Activated CD4-positive, CD25-positive, alpha-beta regulatory T cell treated with anti-CD3 and anti-CD28 coated beads, Interleukin-2, amount 50 U/mL, for 24 hours (primary cell): ENCODE results near the gene TBC1D3H.
"Not testable (repeated sequence)": the region's sequence is repeated elsewhere in the genome, so short reads cannot be mapped to it uniquely, and the experiment has no call there.

Source experiments
- ATAC-seq, 2 donors: fragments of 150-1000 bp; cut with Tn5 transposase; one replicate each; pipeline ENCODE4 v1.10.0; 2021; ENCODE audit warnings: mild to moderate bottlenecking in 1 of 2, moderate library complexity in 1 of 2

Gene TBC1D3H

DNA sequence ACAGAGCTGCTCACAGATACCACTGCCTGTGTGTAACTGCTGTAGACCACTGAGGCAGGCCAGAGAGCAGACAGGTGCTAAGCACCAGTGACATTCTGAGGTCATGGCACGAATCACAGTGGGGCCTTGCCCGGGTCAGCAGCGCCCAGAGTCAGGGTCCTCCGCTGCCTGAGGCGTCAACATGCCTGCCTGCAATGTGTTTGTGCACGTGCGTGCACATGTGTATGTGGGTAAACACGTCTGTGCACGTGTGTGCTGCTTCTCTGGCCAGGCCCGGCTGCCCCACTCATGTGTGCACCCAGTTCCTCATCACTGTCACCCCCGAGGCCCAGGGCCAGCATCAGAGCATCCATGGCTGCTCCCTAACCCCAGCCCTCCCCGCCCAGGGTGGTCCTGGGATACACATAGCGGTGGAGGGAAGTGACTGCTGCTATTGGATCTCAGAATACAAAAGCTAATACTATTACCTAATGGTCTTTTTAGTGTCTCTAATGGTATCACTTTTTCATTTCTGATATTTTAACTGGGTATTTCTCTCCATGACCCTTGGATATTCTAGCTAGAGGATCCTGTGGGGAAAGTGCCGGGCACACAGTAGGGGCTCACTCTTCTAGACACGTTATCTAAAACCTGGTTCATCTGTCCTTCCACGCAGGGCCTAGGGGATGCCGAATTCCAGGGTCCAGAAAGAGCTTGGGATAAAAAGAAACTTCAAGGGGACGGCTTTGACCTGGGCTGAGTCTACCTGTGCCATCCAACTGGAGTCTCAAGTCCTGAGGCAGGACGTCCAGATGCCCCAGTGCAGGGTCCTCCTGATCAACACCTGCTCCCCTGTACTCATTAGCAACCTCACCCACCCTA is at the start of gene TBC1D3H:
Gene TBC1D3H, minus strand, starts transcription at position 51 of the 861 bp plus-strand sequence. CDS start 1,540 bp downstream, outside the sequence.
- not testable (repeated sequence) for ATAC-seq

DNA sequence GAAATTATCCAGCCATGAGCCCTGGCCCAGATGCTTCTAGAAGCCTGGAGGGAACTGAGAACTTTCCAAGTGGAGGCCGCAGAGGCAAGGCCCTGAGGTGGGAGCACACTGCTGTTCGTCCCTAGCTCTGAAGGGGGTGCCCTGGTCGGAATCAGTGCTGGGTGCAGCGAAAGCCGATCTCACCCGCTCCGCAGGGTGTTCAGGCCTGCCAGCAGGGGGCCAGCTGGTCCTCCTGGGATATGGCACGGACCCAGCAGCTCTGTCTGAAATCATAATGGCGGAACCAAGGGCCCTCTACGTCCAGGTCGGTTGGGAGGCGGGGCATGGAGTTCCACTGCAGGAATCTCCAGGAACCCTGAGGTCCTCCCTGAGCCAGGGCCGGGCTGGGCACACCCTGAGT is 40.7 kb upstream of the TBC1D3H start:
- ATAC-seq, result not testable (repeated sequence)

DNA sequence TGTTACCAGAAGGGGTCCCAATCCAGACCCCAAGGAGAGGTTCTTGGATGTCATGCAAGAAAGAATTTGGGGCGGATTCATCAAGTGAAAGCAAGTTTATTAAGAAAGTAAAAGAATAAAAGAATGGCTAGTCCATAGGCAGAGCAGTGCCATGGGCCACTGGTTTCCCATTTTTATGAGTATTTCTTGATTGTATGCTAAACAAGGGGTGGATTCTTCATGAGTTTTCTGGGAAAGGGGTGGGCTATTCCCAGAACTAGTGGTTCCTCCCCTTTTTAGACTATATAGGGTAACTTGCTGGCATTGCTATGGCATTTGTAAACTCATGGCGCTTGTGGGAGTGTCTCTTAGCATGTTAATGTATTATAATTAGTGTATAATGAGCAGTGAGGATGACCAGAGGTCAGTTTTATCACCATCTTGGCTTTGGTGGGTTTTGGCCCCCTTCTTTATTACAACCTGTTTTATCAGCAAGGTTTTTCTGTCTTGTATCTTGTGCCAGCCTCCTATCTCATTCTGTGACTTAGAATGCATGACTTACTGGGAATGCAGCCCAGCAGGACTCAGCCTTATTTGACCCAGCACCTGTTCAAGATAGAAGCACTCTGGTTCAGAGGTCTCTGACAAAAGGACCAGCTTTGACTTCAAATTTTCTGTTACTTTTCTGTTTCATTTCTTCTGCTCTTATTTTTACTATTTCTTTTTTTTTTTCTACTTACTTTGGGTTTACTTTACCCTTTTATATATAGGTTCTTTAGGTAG is 27.1 kb upstream of the TBC1D3H start:
- not testable (repeated sequence) for ATAC-seq

DNA sequence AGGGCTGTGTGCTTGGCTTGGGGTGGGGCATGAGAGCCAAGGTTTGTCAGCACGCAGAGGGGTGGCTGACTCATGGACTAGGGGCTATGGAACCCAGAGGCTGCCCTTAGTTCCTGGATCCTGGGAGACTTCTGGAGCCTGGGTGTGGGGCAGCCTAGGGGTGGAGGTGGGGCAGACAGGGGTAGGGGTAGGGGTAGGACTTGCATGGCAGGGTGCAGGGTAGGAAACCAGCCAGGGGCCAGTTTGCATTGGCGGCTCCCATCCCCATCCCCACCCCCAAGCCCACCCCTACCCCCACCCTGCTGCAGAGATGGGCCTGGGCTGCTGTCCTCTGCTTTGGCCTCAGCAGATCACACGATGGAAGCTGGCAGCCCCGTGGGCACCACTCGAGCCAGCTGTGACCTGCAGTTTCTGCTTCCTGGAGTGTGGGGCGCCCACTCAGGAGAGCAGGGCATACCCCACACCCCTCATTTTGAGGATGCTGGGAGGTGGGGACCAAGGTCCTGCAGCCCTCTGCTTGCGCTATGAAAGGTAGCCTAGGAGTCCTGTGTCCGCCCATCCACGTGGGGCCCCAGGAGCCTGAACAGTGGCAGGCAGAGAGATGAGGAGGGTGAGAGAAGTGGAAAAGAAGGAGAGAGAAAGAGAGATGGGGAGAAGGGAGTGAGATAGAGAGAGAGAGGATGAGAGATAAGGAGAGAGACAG is 2.9 kb upstream of the TBC1D3H start:
- ATAC-seq, result not testable (repeated sequence)

DNA sequence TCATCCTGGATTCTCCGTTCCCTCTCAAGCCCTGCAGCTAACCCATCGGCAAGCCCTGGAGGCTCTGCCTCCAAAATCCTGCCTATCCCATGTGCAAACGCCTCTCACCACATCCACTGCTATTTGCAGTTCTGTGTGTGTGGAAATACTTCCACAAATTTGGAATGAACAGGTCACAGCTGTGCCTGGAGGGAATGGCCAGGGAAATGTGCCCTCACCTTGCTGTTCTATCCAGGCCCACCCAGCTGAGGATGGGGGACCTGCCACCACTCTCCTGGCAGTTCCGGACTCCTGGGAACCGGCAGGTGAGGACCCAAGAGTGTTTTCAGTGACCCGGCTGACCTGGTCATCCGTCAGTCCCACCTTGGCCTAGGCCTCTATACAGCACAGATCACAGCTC is 12.3 kb downstream of the TBC1D3H start:
- not testable (repeated sequence) for ATAC-seq

DNA sequence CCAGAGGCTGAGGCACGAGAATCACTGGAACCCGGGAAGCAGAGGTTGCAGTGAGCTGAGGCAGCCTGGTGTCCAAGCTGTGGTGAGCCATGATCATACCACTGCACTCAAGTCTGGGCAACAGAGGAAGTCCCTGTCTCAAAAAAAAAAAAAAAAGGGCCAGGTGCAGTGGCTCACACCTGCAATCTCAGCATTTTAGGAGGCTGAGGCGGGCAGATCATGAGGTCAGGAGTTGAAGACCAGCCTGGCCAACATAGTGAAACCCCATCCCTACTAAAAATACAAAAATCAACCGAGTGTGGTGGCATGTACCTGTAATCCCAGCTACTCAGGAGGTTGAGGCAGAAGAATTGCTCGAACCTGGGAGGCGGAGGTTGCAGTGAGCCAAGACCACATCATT is 25.7 kb downstream of the TBC1D3H start:
- ATAC-seq, result not testable (repeated sequence)
